Measurements from ENCODE around the gene BHLHE23. TPM values are rescaled to one million over a fixed set of nuclear protein-coding genes. Genes with fewer than 3 reads are reported as not detected.

BHLHE23 gene
- total RNA-seq, 1 donor: not detected

DNA sequence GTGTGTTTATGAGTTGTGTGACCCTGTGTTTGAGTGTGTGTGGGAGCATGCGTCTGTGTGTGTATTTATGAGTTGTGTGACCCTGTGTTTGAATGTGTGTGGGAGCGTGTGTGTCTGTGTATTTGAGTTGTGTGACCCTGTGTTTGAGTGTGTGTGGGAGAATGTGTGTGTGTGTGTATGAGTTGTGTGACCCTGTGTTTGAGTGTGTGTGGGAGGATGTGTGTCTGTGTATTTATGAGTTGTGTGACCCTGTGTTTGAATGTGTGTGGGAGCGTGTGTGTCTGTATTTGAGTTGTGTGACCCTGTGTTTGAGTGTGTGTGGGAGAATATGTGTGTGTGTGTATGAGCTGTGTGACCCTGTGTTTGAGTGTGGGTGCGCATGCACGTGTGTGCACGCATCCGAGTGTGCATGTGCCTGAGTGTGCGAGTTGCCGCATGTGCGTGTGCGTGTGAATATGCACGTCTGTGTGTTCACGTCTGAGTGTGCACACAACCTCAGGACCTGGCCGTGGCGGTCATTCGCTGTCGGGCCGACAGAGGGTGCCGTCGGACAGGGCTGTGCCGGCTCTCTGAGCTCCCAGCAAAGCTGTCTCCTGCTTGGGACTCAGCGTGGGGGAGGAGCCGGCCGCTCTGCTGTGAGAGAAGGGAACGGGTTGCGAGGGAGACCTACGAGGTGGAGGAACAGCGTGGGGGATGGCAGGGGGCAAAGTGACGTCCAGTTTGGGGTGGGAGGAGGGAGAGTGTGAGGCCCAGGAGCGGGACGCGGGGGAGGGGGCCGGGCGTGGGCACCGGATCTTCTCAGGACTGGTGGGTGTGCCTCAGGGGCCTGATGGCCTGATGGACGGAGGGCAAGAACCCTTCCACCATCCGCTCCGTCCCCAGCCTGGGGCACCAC lies 34.6 kb downstream of the BHLHE23 start:
- Histone ChIP-seq H3K4me1 (ENCODE audit: insufficient read depth, low read length) (peaks cover 10% of the 10 kb centered on the region), H3K4me3 (ENCODE audit: low read length) (no peak overlapping the region), H3K27me3 (ENCODE audit: insufficient read depth, low read length) (peaks cover 27% of the 10 kb centered on the region), H3K9me3 (ENCODE audit: low read depth, low read length) (no peaks in the 10 kb centered on the region)

DNA sequence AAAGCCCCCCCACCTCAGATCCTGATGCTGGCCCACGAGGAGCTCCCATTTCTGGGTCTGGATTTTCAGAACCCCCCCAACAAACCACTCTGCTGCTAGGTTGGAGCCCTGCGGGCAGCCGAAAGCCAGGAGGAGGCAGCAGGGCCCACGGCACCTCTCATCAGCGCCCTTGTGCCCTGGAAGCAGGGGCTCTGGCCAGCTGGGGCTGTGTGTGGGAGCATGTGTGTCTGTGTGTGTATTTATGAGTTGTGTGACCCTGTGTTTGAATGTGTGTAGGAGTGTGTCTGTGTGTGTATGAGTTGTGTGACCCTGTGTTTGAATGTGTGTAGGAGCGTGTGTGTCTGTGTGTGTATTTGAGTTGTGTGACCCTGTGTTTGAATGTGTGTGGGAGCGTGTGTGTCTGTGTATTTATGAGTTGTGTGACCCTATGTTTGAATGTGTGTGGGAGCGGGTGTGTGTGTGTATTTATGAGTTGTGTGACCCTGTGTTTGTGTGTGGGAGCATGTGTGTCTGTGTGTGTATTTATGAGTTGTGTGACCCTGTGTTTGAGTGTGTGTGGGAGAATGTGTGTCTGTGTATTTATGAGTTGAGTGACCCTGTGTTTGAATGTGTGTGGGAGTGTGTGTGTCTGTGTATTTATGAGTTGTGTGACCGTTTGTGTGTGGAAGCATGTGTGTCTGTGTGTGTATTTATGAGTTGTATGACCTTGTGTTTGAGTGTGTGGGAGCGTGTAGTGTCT lies 35.4 kb downstream of the BHLHE23 start:
- Histone ChIP-seq H3K4me1 (ENCODE audit: insufficient read depth, low read length) (peaks cover 10% of the 10 kb centered on the region), H3K27me3 (ENCODE audit: insufficient read depth, low read length) (peaks cover 27% of the 10 kb centered on the region), H3K9me3 (ENCODE audit: low read depth, low read length) (no peaks in the 10 kb centered on the region), H3K4me3 (ENCODE audit: low read length) (no peak overlapping the region)

DNA sequence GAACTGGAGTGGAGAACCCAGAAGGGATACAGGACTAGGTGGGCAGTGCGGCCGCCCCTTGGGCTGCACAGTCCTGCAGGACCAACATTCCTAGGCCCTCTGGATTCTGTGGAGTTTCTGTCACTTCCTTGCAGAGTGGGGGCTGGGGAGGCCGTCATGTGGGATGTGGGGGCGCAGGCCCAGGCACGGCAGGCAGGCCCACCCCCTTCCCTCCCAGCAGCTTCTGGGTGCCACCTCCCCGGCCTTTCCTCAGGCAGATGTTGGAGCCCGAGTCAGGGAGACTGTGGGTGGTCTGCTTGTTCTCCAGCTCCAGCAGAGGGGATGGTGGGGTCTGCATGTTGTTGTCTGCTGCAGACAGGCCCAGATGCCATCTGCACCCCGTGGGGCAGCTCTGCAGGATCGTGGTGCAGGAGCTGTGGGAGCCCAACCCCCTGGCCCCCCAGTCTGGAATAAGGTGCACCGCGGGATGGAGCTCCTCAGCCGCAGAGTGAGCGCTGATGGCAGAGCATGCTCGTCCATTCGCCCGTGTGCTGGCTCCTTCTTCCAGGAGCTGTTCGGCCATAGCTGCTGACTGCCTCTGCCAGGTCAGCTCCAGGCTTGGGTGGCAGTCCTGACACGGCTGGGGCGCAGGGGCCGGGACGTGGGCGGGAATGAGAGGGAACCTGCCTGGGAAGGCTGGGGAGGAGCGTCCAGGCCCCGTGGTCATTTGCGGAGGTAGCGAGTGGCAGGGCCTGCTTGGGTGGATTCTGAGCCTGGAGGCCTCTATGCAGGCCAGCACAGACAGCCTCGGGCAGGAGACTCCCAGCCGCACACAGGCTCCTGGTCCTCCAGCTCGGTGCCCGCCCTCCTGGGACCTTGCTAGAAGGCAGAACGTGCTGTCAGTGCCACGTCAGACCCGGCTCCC lies 36.2 kb downstream of the BHLHE23 start:
- no peaks in the 10 kb centered on the region for H3K9me3 ChIP-seq (ENCODE audit: low read depth, low read length)
- peaks cover 10% of the 10 kb centered on the region for H3K4me1 ChIP-seq (ENCODE audit: insufficient read depth, low read length)
- peaks cover 27% of the 10 kb centered on the region for H3K27me3 ChIP-seq (ENCODE audit: insufficient read depth, low read length)
- H3K4me3 ChIP-seq (ENCODE audit: low read length): no peak overlapping the region

DNA sequence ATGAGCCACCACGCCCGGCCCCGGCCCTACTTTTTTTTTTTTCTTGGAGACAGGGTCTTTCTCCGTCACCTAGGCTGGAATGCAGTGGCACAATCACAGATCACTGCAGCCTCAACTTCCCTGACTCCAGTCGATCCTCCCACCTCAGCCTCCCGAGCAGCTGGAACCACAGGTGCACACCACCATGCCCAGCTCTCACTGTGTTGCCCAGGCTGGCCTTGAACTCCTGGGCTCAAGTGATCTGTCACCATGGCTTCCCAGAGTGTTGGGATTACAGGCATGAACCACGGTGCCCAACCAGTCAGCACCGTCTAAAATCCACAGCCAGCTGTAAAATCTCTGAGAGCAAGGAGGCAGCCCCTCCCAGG lies 36.8 kb downstream of the BHLHE23 start:
- peaks cover 10% of the 10 kb centered on the region for H3K4me1 ChIP-seq (ENCODE audit: insufficient read depth, low read length)
- peaks cover 24% of the 10 kb centered on the region for H3K27me3 ChIP-seq (ENCODE audit: insufficient read depth, low read length)
- no peaks in the 10 kb centered on the region for H3K9me3 ChIP-seq (ENCODE audit: low read depth, low read length)
- H3K4me3 ChIP-seq (ENCODE audit: low read length): no peak overlapping the region

DNA sequence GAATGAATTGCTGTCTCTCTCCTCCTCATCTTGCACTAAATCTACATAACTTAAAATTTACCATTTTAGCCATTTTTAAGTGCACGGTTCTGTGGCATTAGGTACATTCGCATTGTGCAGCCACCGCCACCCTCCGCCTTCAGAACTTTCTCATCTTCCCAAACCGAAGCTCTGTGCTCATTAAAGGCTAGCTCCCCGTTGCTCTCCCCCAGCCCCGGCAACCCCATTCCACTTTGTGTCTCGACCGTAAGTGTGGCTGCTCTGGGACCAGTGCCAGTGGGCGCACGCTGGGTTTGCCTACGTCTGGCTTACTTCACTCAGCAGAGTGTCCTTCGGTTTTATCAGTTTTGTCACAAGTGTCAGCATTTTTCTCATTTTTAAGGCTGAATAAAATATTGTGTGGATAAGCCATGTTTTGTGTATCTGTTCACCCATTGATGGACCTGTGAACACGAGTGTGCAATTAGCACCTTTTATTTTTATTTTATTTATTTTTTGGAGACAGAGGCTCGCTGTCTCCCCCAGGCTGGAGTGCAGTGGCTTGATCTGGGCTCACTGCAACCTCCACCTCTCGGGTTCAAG lies 37.5 kb downstream of the BHLHE23 start:
- Histone ChIP-seq H3K4me3 (ENCODE audit: low read length) (no peak overlapping the region), H3K4me1 (ENCODE audit: insufficient read depth, low read length) (peaks cover 10% of the 10 kb centered on the region), H3K27me3 (ENCODE audit: insufficient read depth, low read length) (peaks cover 17% of the 10 kb centered on the region), H3K9me3 (ENCODE audit: low read depth, low read length) (no peaks in the 10 kb centered on the region)

DNA sequence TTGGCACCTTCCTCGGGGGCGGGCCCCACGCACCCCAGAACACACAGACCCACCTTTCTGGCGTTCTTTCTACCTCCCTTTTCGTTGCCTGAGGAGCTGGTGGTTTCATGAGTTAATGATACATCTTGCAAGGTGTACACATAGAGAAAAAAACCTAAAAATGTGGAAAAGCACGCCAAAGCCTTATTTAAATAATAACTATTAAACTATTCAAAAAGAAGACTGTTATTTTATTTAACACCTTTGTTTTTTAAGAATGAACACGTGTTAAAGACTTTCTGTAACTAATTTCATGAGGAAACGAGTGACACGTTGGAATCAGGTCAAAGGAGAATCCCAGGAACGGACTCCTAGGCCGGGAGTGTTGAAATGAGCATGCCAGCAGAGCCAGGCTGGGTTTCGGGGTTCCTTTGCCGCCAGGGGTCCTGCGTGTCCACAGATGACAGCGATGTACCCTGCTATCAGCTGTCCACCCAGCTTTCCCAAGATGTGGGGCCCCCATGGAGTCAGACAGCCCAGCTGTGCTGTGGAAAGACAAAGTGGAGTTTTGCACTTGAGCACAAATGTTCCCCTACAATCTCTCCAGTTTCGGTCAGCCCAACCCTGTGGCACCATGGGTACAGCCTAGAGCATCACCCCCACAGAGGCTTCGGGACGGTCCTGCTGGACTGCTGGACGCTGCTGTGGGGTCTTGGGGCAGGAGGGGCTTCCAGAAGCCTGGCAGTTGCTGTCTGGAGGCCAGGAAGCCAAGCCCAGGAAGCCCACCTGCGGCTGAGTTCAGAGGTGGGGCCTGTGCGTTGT lies 38.2 kb downstream of the BHLHE23 start:
- Histone ChIP-seq H3K27me3 (ENCODE audit: insufficient read depth, low read length) (peaks cover 12% of the 10 kb centered on the region), H3K9me3 (ENCODE audit: low read depth, low read length) (no peaks in the 10 kb centered on the region), H3K4me3 (ENCODE audit: low read length) (no peak overlapping the region), H3K4me1 (ENCODE audit: insufficient read depth, low read length) (peaks cover 10% of the 10 kb centered on the region)

DNA sequence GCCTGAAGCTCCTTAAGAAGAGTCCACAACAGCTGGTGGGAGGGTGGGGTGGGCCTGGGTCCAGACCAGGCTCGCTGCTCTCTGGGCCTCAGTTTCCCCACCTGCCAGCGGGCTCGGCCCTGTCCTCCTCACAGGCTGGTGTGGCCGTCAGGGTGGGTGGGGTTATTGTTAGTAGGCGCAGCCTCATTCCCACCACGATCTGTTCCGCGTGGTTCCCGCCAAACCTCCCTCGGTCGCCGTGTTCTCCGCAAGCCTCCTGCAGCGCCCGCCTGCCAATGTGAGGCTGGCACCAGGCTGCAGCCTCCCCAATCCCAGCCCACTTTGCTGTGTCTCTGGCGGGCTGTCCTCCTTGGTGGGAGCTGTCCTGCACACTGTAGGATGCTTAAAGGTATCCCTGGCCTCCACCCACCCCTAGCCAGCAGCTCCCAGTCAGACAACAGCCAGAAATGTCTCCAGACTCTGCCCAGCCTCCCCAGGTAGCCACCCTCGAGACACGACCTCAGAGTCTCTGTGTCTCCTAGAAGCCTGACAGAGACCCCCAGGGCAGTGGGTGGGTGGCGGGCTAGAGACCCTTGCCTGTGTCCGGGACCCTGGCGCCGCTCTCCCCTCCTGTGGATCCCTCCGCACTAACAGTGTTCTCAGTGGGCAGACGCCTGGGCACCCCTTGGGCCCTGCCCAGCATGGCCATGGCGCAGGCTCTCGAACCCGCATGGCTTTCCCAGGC lies 39.0 kb downstream of the BHLHE23 start:
- H3K4me3 ChIP-seq (ENCODE audit: low read length): no peak overlapping the region
- H3K9me3 ChIP-seq (ENCODE audit: low read depth, low read length): no peaks in the 10 kb centered on the region
- H3K27me3 ChIP-seq (ENCODE audit: insufficient read depth, low read length): peaks cover 7% of the 10 kb centered on the region
- H3K4me1 ChIP-seq (ENCODE audit: insufficient read depth, low read length): peaks cover 4% of the 10 kb centered on the region

DNA sequence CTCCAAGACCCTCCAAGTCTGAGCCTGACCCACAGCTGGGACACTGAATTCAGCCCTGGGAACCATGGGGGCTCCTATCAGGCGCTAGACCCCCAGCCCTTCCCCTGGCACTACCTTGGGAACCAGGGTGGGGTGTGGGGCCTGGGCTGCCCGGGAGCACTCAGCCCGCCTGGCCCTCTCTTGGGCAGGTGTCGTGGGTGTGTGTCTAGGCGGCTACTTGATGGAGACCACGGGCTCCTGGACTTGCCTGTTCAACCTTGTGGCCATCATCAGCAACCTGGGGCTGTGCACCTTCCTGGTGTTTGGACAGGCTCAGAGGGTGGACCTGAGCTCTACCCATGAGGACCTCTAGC lies 39.6 kb downstream of the BHLHE23 start:
- Histone ChIP-seq H3K9me3 (ENCODE audit: low read depth, low read length) (no peaks in the 10 kb centered on the region), H3K27me3 (ENCODE audit: insufficient read depth, low read length) (peaks cover 6% of the 10 kb centered on the region), H3K4me3 (ENCODE audit: low read length) (no peak overlapping the region), H3K4me1 (ENCODE audit: insufficient read depth, low read length) (no peaks in the 10 kb centered on the region)

DNA sequence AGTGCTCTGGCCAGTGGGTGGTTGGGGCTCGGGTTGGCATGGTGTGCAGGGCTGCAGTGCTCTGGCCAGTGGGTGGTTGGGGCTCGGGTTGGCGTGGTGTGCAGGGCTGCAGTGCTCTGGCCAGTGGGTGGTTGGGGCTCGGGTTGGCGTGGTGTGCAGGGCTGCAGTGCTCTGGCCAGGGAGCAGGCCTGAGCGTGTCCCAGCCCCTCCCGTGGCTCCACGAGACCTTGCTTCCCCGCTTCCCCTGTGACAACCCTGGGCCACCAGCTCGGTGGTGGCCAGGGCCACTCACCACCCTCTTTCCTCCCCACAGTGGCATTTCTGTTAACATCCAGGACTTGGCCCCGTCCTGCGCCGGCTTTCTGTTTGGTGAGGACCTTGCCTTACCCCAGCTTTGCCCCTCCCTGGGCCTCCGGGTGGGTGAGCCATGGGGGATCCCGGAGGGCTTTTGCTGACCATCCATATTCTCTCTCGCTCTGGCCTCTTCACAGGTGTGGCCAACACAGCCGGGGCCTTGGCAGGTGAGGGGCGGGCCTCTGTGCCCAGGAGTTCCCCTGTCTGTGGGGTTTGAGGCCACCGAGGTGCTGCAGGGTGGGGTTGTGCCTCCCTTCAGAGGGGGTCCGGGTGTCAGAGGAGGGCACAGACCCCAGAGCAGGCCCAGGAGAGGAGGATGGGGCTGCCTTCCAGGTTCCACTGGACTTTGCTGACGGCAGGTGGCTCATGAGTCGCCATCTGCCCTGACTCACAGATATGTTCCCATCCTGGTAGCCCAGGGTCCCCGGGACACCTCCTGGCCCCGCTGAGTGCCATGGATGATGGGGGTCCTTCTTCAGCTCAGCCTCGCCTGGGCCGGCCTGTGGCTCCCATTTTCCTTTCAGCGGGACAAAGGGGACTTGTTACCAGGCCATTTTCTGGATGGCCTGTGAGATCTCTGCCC lies 40.3 kb downstream of the BHLHE23 start:
- H3K4me1 ChIP-seq (ENCODE audit: insufficient read depth, low read length): no peaks in the 10 kb centered on the region
- peaks cover 2% of the 10 kb centered on the region for H3K27me3 ChIP-seq (ENCODE audit: insufficient read depth, low read length)
- no peaks in the 10 kb centered on the region for H3K9me3 ChIP-seq (ENCODE audit: low read depth, low read length)
- no peak overlapping the region for H3K4me3 ChIP-seq (ENCODE audit: low read length)

DNA sequence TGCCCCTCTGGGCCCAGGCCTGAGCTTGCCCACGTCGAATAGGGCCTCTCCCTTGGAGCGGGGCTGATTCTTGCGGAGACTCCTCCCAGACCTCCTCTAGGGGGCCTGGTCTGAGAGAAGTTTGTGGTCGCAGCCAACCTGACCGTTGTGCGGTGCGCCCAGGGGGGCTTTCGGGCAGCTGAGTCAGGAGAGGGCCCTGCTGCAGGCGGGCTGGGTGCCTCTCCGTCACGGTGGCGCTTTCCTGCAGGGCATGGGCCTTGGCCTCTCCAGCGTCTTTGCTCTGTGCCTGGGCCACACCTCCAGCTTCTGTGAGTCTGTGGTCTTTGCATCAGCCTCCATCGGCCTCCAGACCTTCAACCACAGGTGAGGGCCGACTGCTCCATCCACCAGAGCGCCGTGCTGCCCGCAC lies 41.4 kb downstream of the BHLHE23 start:
- H3K4me1 ChIP-seq (ENCODE audit: insufficient read depth, low read length): no peaks in the 10 kb centered on the region
- H3K27me3 ChIP-seq (ENCODE audit: insufficient read depth, low read length): no peaks in the 10 kb centered on the region
- no peaks in the 10 kb centered on the region for H3K9me3 ChIP-seq (ENCODE audit: low read depth, low read length)
- no peak overlapping the region for H3K4me3 ChIP-seq (ENCODE audit: low read length)

DNA sequence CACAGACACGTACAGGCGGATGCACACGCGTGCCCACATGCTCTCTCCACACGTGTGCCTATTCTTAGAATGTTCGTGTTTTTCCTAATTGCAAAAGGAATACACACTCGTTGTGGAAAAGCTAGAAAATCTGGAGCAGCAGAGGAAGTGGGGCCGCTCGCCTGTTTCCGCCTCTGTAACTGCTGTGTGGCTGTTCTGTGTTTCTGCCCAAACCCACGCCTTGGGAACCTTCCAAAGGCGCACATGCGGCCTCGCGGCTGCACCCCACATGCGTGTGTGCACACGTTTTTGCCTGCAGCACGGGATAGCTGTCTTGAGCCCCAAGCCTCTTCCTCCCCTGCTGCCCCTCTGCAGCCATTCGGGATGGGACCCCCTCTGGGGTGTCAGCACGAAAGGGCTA lies 42.1 kb downstream of the BHLHE23 start:
- no peaks in the 10 kb centered on the region for H3K9me3 ChIP-seq (ENCODE audit: low read depth, low read length)
- H3K27me3 ChIP-seq (ENCODE audit: insufficient read depth, low read length): no peaks in the 10 kb centered on the region
- peaks cover 2% of the 10 kb centered on the region for H3K4me1 ChIP-seq (ENCODE audit: insufficient read depth, low read length)
- H3K4me3 ChIP-seq (ENCODE audit: low read length): no peak overlapping the region

DNA sequence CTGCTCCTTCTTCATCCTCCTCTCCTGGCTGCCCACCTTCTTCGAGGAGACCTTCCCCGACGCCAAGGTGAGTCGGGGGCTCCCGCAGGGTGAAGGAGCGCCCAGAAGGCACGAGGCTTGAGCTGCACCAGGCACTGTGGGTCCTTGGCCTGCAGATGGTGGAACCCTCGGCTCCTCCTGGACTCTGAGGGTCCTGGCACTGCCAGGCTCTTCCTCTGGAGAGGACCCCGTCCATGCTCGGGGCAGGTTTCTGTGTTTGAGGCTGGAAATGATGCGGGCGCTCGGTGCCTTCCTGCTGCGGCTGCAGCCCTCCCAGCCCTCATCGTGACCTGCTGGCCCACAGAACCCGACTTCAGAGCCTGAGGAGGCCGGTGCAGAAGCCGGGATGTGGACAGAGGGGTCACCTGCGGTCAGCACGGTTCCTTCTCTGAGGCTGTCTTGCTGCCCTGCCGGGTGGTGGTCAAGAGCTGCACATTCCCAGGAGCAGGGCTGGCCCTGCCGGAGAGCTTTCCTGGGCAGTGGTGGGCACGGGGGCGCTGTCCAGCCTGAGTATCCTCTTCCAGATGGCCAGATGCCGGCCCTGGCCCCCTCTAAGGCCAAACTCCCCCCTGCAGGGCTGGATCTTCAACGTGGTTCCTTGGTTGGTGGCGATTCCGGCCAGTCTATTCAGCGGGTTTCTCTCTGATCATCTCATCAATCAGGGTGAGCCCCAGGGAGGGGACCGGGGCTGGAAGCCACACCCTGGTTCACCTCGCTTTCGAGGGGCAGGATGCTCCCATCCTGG lies 43.0 kb downstream of the BHLHE23 start:
- Histone ChIP-seq H3K27me3 (ENCODE audit: insufficient read depth, low read length) (no peaks in the 10 kb centered on the region), H3K4me1 (ENCODE audit: insufficient read depth, low read length) (peaks cover 9% of the 10 kb centered on the region), H3K9me3 (ENCODE audit: low read depth, low read length) (no peaks in the 10 kb centered on the region), H3K4me3 (ENCODE audit: low read length) (no peak overlapping the region)
